ENCODE measurements around the gene PTGES2. TPM values are rescaled to one million over a fixed set of nuclear protein-coding genes. Genes with fewer than 3 reads are reported as not detected.

PTGES2 gene
- total and polyA plus RNA-seq, 9 of the 15 experiments (the other 6 are each of a cell fraction or from before 2014, with no cell fraction given), result 2.4 to 196 (median 90.1) TPM

- in situ Hi-C loops (cut with MboI) (no loop called here), intact Hi-C loops (cut with micrococcal nuclease) (no loop called here)
- no TSS peak for BruUV-seq (replicated peaks)
- TF ChIP-seq MCM2 (IDR thresholded peaks at IDR 0.05; ENCODE audit: low read depth) (no peak), ID3 (CRISPR knock-in tag; IDR thresholded peaks at IDR 0.05) (no peak), ID3 (tag; IDR thresholded peaks at IDR 0.05) (no peak), SIN3B (IDR thresholded peaks at IDR 0.05; ENCODE audit: low read depth) (no peak), MECOM (CRISPR knock-in tag; IDR thresholded peaks at IDR 0.05) (no peak), MAFF (IDR thresholded peaks at IDR 0.05; ENCODE audit: low read length) (no peak), TRIM28 (IDR thresholded peaks at IDR 0.05) (no peak), DPF2 (IDR thresholded peaks at IDR 0.05) (no peak), HNRNPLL (IDR thresholded peaks at IDR 0.05; ENCODE audit: low read depth, low read length, poor library complexity, severe bottlenecking) (no peak), FOXA1 (IDR thresholded peaks at IDR 0.05; ENCODE audit: borderline replicate concordance) (no peak), MED1 (CRISPR knock-in tag; IDR thresholded peaks at IDR 0.05; ENCODE audit: borderline replicate concordance) (no peak), ZNF551 (CRISPR knock-in tag; IDR thresholded peaks at IDR 0.05) (no peak), HNRNPK (IDR thresholded peaks at IDR 0.05; ENCODE audit: low read depth, low read length, poor library complexity, severe bottlenecking) (no peak), SRSF3 (IDR thresholded peaks at IDR 0.05; ENCODE audit: insufficient read depth, low read length) (no peak), NR2F6 (CRISPR knock-in tag; IDR thresholded peaks at IDR 0.05) (no peak), SUPT5H (IDR thresholded peaks at IDR 0.05) (no peak), NR1H2 (CRISPR knock-in tag; IDR thresholded peaks at IDR 0.05) (no peak), RFX1 (IDR thresholded peaks at IDR 0.05) (no peak)
- FAIRE-seq (no peak), ATAC-seq (no peak), DNase-seq (ENCODE audit: extremely low read depth in 1 of 4, low spot score in 3 of 4) (peak in 2 of 4 experiments; percentile 15 to 19)
- WGBS (ENCODE audit: insufficient coverage, low coverage, missing lambda C conversion rate), result 73% methylated on average over 17 of the region's 22 CpGs
- Histone ChIP-seq H3K27ac (ENCODE audit: extremely low read depth, low read depth, low read length) (no peak overlapping the region), H3K4me3 (no peak overlapping the region), H3K4me2 (ENCODE audit: insufficient read depth, low read length) (peak overlapping the region; percentile 41), H3K79me2 (ENCODE audit: control insufficient read depth, insufficient read depth, low read length) (no peaks in the 10 kb centered on the region), H4K20me1 (replicated peaks; ENCODE audit: control insufficient read depth, insufficient read depth, low read length) (no peaks in the 10 kb centered on the region), H3K27me3 (ENCODE audit: control insufficient read depth in 2 of 2, insufficient read depth in 2 of 2, low read length in 2 of 2) (no peaks in the 10 kb centered on the region), H3K9me3 (replicated peaks; ENCODE audit: control insufficient read depth, insufficient read depth, low read depth, low read length) (no peaks in the 10 kb centered on the region), H3K9me1 (ENCODE audit: control insufficient read depth, insufficient read depth, low read length) (no peaks in the 10 kb centered on the region), H2AFZ (ENCODE audit: low read depth, low read length) (peak overlapping the region; percentile 53; the same call in 1 of the 2 replicates), H3K9ac (ENCODE audit: insufficient read depth in 1 of 2, low read depth in 2 of 2, low read length in 2 of 2) (peak overlapping the region in 1 of 2 experiments; percentile 46; a peak in 3 of 4 replicates), H3K4me1 (replicated peaks in 1 of 2; ENCODE audit: control insufficient read depth in 2 of 2, insufficient read depth in 2 of 2, low read length in 2 of 2) (peaks cover 22 to 47% of the 10 kb centered on the region in 2 experiments), H3K36me3 (ENCODE audit: control insufficient read depth, insufficient read depth, low read length) (no peaks in the 10 kb centered on the region)
- CTCF ChIA-PET (ENCODE audit: low intra/inter-chr PET ratio), result interaction anchor here (0.6 to 0.8 kb wide), 2 partner anchors 20 to 36 kb away, joined by 3 read pairs; no protein-coding TSS in a partner anchor
- POLR2A ChIA-PET, result interaction anchor here (0.6 kb wide), 1 partner anchor 982 kb away, joined by 3 read pairs; no protein-coding TSS in a partner anchor
Measured at GRCh38 chr9:128144239-128145181, 17.0 kb upstream of the PTGES2 start.
